H1 (cell line): ENCODE data around the gene DDX51. TPM values are rescaled to one million over a fixed set of nuclear protein-coding genes. Genes with fewer than 3 reads are reported as not detected.

Experiments
- CTCF ChIA-PET: fragments of 300-600 bp; sonication (Branson Sonifier 250); formaldehyde crosslinking; loops from one replicate; lab custom pipeline; 2021; ENCODE audit not compliant: partially characterized antibody; lab: Charles Lee
- POLR2A ChIA-PET: fragments of 300-600 bp; sonication (Branson Sonifier 250); formaldehyde crosslinking; loops from one replicate; lab custom pipeline; 2021; ENCODE audit warnings: inconsistent platforms; ENCODE audit not compliant: partially characterized antibody; lab: Charles Lee
- DNase-seq, 2 experiments: peaks; one replicate each; pipeline versions ENCODE4 v3.0.0 to v3.0.0-alpha.2; 2010 to 2022; ENCODE audit warnings: low spot score in 2 of 2, low read depth in 1 of 2, mixed read lengths in 1 of 2
- FAIRE-seq: peaks from 2 replicates; lab custom pipeline; 2011; peaks lifted over from hg19 to GRCh38; lab: Jason Lieb, UNC
- H2AFZ ChIP-seq: 2 replicates; pipeline ENCODE4 v1.8.1; 2012; ENCODE audit warnings: low read length, inconsistent platforms
- H2AK5ac ChIP-seq: 2 replicates; pipeline ENCODE4 v1.6.1; 2013; ENCODE audit warnings: low read depth, low read length
- H2BK120ac ChIP-seq: replicated peaks from 2 replicates; pipeline ENCODE3; 2013; ENCODE audit warnings: low read depth, low read length, inconsistent platforms
- H2BK12ac ChIP-seq: 2 replicates; pipeline ENCODE4 v1.6.1; 2013; ENCODE audit warnings: low read depth, low read length
- H2BK15ac ChIP-seq: 2 replicates; pipeline ENCODE4 v1.6.1; 2013; ENCODE audit warnings: low read length
- H2BK20ac ChIP-seq: 2 replicates; pipeline ENCODE4 v1.6.1; 2013; ENCODE audit warnings: low read length
- H2BK5ac ChIP-seq: 2 replicates; pipeline ENCODE4 v1.6.1; 2013; ENCODE audit warnings: low read depth, low read length
- H3K14ac ChIP-seq: 2 replicates; pipeline ENCODE4 v1.6.1; 2013; ENCODE audit warnings: inconsistent platforms; ENCODE audit not compliant: insufficient read length
- H3K18ac ChIP-seq: 2 replicates; pipeline ENCODE4 v1.6.1; 2013; ENCODE audit warnings: low read length; ENCODE audit errors: extremely low read depth
- H3K23ac ChIP-seq: 2 replicates; pipeline ENCODE4 v1.6.1; 2013; ENCODE audit warnings: inconsistent platforms; ENCODE audit not compliant: insufficient read length
- H3K23me2 ChIP-seq: 2 replicates; pipeline ENCODE4 v1.6.1; 2013; ENCODE audit warnings: low read depth, low read length
- H3K27ac ChIP-seq: 2 replicates; pipeline ENCODE4 v1.6.1; 2011; ENCODE audit warnings: low read depth, low read length, inconsistent platforms
- H3K27me3 ChIP-seq, 4 experiments: replicated peaks in 1 of 4; 1 replicate in 1 of 4; 2 replicates in 3 of 4; pipeline versions ENCODE4 v1.6.1 to v1.8.1; 2011 to 2013; ENCODE audit warnings: low read length in 3 of 4, mild to moderate bottlenecking in 3 of 4, inconsistent platforms in 2 of 4, mixed read lengths in 2 of 4, moderate library complexity in 1 of 4; ENCODE audit not compliant: control insufficient read depth in 3 of 4, insufficient read depth in 3 of 4; ENCODE audit errors: extremely low read depth in 1 of 4
- H3K36me3 ChIP-seq, 4 experiments: 2 replicates each; pipeline versions ENCODE4 v1.6.1 to v1.8.1; 2011 to 2013; ENCODE audit warnings: mild to moderate bottlenecking in 4 of 4, low read length in 3 of 4, moderate library complexity in 2 of 4, control low read depth in 1 of 4, inconsistent platforms in 1 of 4; ENCODE audit not compliant: insufficient read depth in 4 of 4, control insufficient read depth in 2 of 4
- H3K4ac ChIP-seq: replicated peaks from 2 replicates; pipeline ENCODE3; 2013; ENCODE audit warnings: low read length, low read depth, mixed read lengths, inconsistent platforms; ENCODE audit not compliant: insufficient read length
- H3K4me1 ChIP-seq, 4 experiments: replicated peaks in 1 of 4; 1 replicate in 1 of 4; 2 replicates in 3 of 4; pipeline versions ENCODE4 v1.6.1 to v1.8.1; 2011 to 2013; ENCODE audit warnings: low read length in 3 of 4, inconsistent platforms in 2 of 4, mixed read lengths in 1 of 4; ENCODE audit not compliant: insufficient read depth in 4 of 4, control insufficient read depth in 3 of 4
- H3K4me2 ChIP-seq, 2 experiments: 2 replicates each; pipeline versions ENCODE4 v1.6.1 to v1.8.1; 2011 to 2013; ENCODE audit warnings: low read depth in 2 of 2, low read length in 2 of 2, control low read depth in 1 of 2, inconsistent platforms in 1 of 2, mild to moderate bottlenecking in 1 of 2; ENCODE audit not compliant: insufficient read depth in 1 of 2
- H3K4me3 ChIP-seq, 4 experiments: fragments of 200-600, 300-600 bp in 1 of 4; sonication (generic), shearing (Covaris generic), sonication (Bioruptor Twin) in 1 of 4; 2 replicates each; pipeline versions ENCODE4 v1.5.1 to v1.8.1; 2011 to 2016; ENCODE audit warnings: low read length in 4 of 4, low read depth in 3 of 4, control low read depth in 2 of 4, inconsistent platforms in 2 of 4, mild to moderate bottlenecking in 2 of 4, mixed read lengths in 1 of 4, moderate library complexity in 1 of 4; ENCODE audit not compliant: insufficient read depth in 2 of 4; ENCODE audit errors: extremely low read depth in 1 of 4
- H3K56ac ChIP-seq: replicated peaks from 2 replicates; pipeline ENCODE3; 2013; ENCODE audit warnings: low read depth, mild to moderate bottlenecking, mixed read lengths, low read length, inconsistent platforms; ENCODE audit not compliant: insufficient read length
- H3K79me1 ChIP-seq: 2 replicates; pipeline ENCODE4 v1.6.1; 2013; ENCODE audit warnings: low read depth, low read length, control low read depth
- H3K79me2 ChIP-seq, 2 experiments: 2 replicates each; pipeline versions ENCODE4 v1.6.1 to v1.8.1; 2012 to 2013; ENCODE audit warnings: low read length in 2 of 2, mild to moderate bottlenecking in 2 of 2, inconsistent platforms in 1 of 2; ENCODE audit not compliant: insufficient read depth in 2 of 2, control insufficient read depth in 1 of 2
- H3K9ac ChIP-seq, 4 experiments: replicated peaks in 1 of 4; 1 replicate in 1 of 4; 2 replicates in 3 of 4; pipeline versions ENCODE4 v1.6.1 to v1.8.1; 2011 to 2013; ENCODE audit warnings: low read depth in 3 of 4, low read length in 3 of 4, control low read depth in 2 of 4, mild to moderate bottlenecking in 2 of 4, moderate library complexity in 2 of 4, inconsistent platforms in 1 of 4; ENCODE audit errors: extremely low read depth in 1 of 4
- H3K9me3 ChIP-seq, 2 experiments: 2 replicates each; pipeline versions ENCODE4 v1.6.1 to v1.8.1; 2012 to 2013; ENCODE audit warnings: mild to moderate bottlenecking in 2 of 2, moderate library complexity in 2 of 2, control low read depth in 1 of 2, inconsistent platforms in 1 of 2, low read depth in 1 of 2, low read length in 1 of 2, mixed read lengths in 1 of 2; ENCODE audit not compliant: insufficient read depth in 2 of 2
- H4K20me1 ChIP-seq, 2 experiments: replicated peaks in 1 of 2; 2 replicates each; pipeline versions ENCODE3 to v1.8.1; 2011 to 2013; ENCODE audit warnings: inconsistent platforms in 2 of 2, low read length in 2 of 2, mild to moderate bottlenecking in 1 of 2; ENCODE audit not compliant: insufficient read depth in 2 of 2, control insufficient read depth in 1 of 2
- H4K5ac ChIP-seq: 2 replicates; pipeline ENCODE4 v1.6.1; 2013; ENCODE audit warnings: low read length, low read depth, mixed read lengths, inconsistent platforms; ENCODE audit not compliant: insufficient read length
- H4K8ac ChIP-seq: 2 replicates; pipeline ENCODE4 v1.8.0; 2013; ENCODE audit warnings: mild to moderate bottlenecking, moderate library complexity, low read length, inconsistent platforms; ENCODE audit not compliant: insufficient read depth; ENCODE audit errors: extremely low read depth
- H4K91ac ChIP-seq: replicated peaks from 2 replicates; pipeline ENCODE3; 2013; ENCODE audit warnings: low read length, mixed read lengths, inconsistent platforms; ENCODE audit not compliant: insufficient read length
- CBX5 ChIP-seq: fragments of 300-800, 300-1000 bp; sonication (generic); IDR thresholded peaks from 2 replicates; pipeline ENCODE4 v1.7.1; 2016; ENCODE audit warnings: antibody characterized with exemption, low read length, low read depth
- CEBPB ChIP-seq: IDR thresholded peaks from 2 replicates; pipeline ENCODE4 v1.6.1; 2012; ENCODE audit warnings: low read depth, low read length
- POLR2A ChIP-seq, 2 experiments: IDR thresholded peaks; 1 replicate in 1 of 2; 2 replicates in 1 of 2; pipeline ENCODE4 v1.6.1; 2011; ENCODE audit warnings: low read depth in 2 of 2, low read length in 2 of 2, mild to moderate bottlenecking in 2 of 2; ENCODE audit errors: control extremely low read depth in 1 of 2
- SP2 ChIP-seq: IDR thresholded peaks from 2 replicates; pipeline ENCODE4 v1.6.1; 2012; ENCODE audit warnings: mild to moderate bottlenecking, low read length, inconsistent platforms
- TBP ChIP-seq: IDR thresholded peaks from 2 replicates; pipeline ENCODE4 v1.6.1; 2011; ENCODE audit warnings: low read depth, low read length, improper control_type of control experiment
- TCF12 ChIP-seq: IDR thresholded peaks from 2 replicates; pipeline ENCODE4 v1.6.1; 2011; ENCODE audit warnings: low read depth, mild to moderate bottlenecking, low read length
- WGBS, 2 experiments: shearing (Covaris generic) in 1 of 2; methylation state at CpG; one replicate each; pipeline versions ENCODE4 v1.1.6 to v1.1.7; 2013 to 2015; ENCODE audit warnings: low lambda C conversion rate in 2 of 2, mixed read lengths in 2 of 2, inconsistent platforms in 1 of 2, low coverage in 1 of 2, missing lambda C conversion rate in 1 of 2; ENCODE audit not compliant: insufficient replicate concordance in 2 of 2, insufficient coverage in 1 of 2, insufficient read length in 1 of 2; ENCODE audit errors: extremely low coverage in 1 of 2, missing lambda C conversion rate in 1 of 2; 5-methylcytosine and 5-hydroxymethylcytosine counted together
- polyA plus RNA-seq, 7 experiments: library from polyadenylated mRNA; depleted of rRNA in 3 of 7; stranded (reverse) in 5 of 7; unstranded in 2 of 7; fragments of >200 nt in 5 of 7; fragments of 200-250 nt in 2 of 7; gene quantifications; 1 replicate in 5 of 7; 2 replicates in 1 of 7; 4 replicates in 1 of 7; pipeline versions ENCODE4 v1.2.1 to v1.2.3, GENCODE V29; 2011 to 2013; ENCODE audit warnings: missing spikeins in 2 of 7, mixed read lengths in 2 of 7
- total RNA-seq: library from RNA; stranded (reverse); fragmentation: NEBNext Ultra II Directional; extraction: Animal tissue kit (Norgen Biotek cat#: 25700); gene quantifications from 2 replicates; pipeline ENCODE4 v1.2.1, GENCODE V29; 2021

Gene DDX51
- total and polyA plus RNA-seq, 2 of the 8 experiments (the other 6 are each of a cell fraction or from before 2014, with no cell fraction given): 11.2 to 24.4 TPM

- Histone ChIP-seq H3K4ac (no peak overlapping the region), H2BK12ac (no peak overlapping the region), H3K23me2 (peaks cover 30% of the 10 kb centered on the region), H3K4me2 (no peak overlapping the region), H4K20me1 (peaks cover 0 to 27% of the 10 kb centered on the region in 2 experiments), H2BK5ac (no peak overlapping the region), H3K4me3 (no peak overlapping the region), H2BK20ac (no peak overlapping the region), H3K79me2 (peaks cover 0 to 3% of the 10 kb centered on the region in 2 experiments; a peak in 1 of 4 replicates), H2AFZ (no peak overlapping the region), H3K14ac (no peak overlapping the region), H2BK15ac (no peak overlapping the region), H4K91ac (no peak overlapping the region), H3K9ac (no peak overlapping the region), H3K79me1 (peaks cover 10% of the 10 kb centered on the region; the same call in 1 of the 2 replicates), H4K8ac (no peak overlapping the region), H4K5ac (no peak overlapping the region), H3K27me3 (peaks cover 0 to 4% (median 2%) of the 10 kb centered on the region in 4 experiments; a peak in 4 of 7 replicates)
- DNase-seq: no peak
- WGBS, 2 experiments: 93% methylated on average over 12 of the region's 15 CpGs; no CpG with 5 or more reads in 1 of the 2 experiments
- TF ChIP-seq POLR2A (IDR thresholded peaks at IDR 0.05; ENCODE audit: control extremely low read depth in 1 of 2, low read depth in 2 of 2, low read length in 2 of 2) (no peak), TCF12 (no peak), SP2 (no peak), CBX5 (no peak), TBP (no peak), CEBPB (no peak)
- TF ChIP-seq, all 59 proteins: peak for 0
- Histone ChIP-seq H2BK120ac (no peak overlapping the region), H3K4me1 (no peaks in the 10 kb centered on the region; a peak in 1 of 7 replicates), H3K18ac (no peak overlapping the region), H3K36me3 (peaks cover 8 to 25% (median 20%) of the 10 kb centered on the region in 4 experiments; a peak in 5 of 8 replicates), H3K56ac (no peak overlapping the region), H3K9me3 (peaks cover 0 to 20% of the 10 kb centered on the region in 2 experiments; a peak in 3 of 4 replicates), H3K23ac (no peak overlapping the region), H2AK5ac (no peak overlapping the region), H3K27ac (no peak overlapping the region)
- FAIRE-seq: no peak
- ChIA-PET CTCF (interaction anchor here (0.6 to 2.2 kb wide), 7 partner anchors 8 to 59 kb away, joined by 3 to 9 read pairs (median 3); no protein-coding TSS in a partner anchor), POLR2A (interaction anchor here (1.1 to 1.3 kb wide), 3 partner anchors 15 to 23 kb away, joined by 3 to 4 read pairs (median 3); no protein-coding TSS in a partner anchor)
These were observed 16.5 kb upstream of the DDX51 start for GRCh38 chr12:132160601-132161035.
